HG02610 (cell line): ENCODE measurements around the gene ORC5.
"Not testable (repeated sequence)": the region's sequence is repeated elsewhere in the genome, so short reads cannot be mapped to it uniquely, and the experiment has no call there.

ENCODE experiments used
- ATAC-seq: cut with Tn5 transposase; IDR thresholded peaks from one replicate; pipeline ENCODE4 v1.9.1; 2021; ENCODE audit warnings: mild to moderate bottlenecking, moderate library complexity; ENCODE audit not compliant: unreplicated experiment

Gene ORC5

DNA sequence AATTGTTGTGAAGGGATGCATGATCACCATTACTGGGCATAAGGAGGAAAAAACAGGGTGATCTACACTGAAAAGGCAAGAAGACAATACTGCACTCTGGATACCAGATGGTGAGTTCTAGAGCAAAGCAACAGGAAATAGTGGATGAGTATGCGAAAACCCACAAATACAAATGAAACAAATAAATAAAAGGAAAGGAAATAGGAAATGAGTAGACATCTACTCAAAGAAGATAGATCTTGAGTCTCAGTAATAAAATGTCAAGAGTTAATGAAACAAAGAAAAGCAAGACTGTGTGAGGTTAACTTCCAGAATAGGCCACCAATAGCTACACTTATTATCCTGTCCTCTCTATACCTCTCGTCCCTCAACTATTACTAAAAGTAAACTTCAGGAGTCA is 11.7 kb downstream of the ORC5 start:
- ATAC-seq, result no peak

DNA sequence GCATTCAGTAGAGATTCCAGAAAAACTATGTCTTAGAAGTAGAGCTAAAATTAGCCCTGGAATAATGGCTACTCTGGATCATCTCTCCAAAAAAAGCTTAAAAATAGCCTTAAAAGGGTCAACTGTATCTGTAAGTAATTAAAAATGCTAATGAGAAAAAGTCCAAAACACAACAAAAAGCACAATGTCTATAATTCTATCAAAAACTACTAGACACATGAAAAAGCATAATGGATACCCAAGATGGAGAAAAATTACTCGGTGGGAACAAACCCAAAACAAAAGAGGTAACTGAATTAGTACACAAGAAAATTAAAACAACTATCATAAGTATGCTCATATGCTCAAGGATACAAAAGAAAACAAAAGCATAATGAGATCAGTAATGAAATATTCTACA is 15.4 kb downstream of the ORC5 start:
- no peak for ATAC-seq

DNA sequence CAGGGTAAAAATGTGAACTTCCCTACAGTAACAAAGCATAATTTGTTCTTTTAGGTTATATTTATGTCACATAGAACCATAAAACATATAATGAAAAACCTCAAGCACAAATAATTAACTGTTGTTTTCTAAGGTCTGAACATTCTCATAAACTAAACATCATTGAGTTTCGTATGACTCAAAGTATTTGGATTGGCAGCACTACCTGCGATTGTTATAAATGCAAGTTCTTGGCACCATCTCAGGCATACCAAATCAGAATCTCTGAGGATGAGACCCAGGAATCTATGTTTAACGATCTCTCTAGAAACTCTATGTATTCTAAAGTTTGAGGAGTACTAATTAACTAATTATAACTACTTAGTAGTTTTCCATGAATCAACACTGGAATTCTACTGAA is 22.5 kb downstream of the ORC5 start:
- no peak for ATAC-seq

DNA sequence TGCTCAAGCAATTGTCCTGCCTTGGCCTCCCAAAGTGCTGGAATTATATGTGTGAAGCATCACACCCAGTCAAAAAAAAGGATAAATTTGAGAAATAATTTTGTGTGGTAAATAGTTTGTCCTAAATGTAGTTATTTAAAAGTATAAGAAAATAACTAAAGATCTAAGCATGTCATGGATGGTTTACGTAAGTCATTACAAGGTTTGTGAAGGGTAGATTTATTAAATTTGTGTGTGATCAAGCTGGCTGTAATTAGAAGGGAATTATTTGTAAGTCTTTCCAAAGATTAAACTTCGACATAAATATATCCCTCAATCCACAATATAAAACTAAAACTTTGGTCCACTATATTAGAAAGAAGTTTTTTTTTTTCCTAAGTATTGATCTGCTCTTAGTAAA is 28.6 kb downstream of the ORC5 start:
- ATAC-seq, result no peak

DNA sequence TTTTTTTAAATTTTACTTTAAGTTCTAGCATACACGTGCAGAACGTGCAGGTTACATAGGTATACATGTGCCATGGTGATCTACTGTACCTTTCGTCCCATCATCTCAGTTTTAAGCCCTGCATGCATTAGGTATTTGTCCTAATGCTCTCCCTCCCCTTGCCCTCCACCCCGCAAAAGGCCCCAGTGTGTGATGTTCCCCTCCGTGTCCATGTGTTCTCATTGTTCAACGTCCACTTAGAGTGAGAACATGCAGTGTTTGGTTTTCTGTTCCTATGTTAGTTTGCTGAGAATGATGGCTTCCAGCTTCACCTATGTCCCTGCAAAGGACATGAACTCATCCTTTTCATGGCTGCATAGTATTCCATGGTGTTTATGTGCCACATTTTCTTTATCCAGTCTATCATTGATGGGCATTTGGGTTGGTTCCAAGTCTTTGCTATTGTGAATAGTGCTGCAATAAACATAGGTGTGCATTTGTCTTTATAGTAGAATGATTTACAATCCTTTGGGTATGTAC is 30.2 kb downstream of the ORC5 start:
- not testable (repeated sequence) for ATAC-seq

DNA sequence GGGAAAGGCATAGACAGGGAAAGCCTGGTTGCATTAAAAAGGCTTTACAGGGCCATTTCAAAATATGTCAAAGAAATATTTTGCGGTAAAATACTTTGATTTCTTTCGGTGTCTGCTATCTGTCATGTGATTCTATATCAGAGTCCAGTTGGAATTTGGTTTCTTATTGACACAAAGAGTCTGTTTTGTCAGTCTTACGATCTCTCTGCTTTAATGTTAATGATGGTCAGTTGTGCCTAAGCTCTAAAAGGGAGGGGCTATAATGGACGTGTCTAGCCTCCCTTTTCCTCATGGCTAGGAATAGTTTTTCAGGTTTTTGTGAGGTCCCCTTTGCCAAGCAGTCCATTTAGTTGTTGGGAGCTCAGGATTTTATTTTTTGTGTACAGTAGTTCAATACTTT is 31.5 kb downstream of the ORC5 start:
- no peak for ATAC-seq

DNA sequence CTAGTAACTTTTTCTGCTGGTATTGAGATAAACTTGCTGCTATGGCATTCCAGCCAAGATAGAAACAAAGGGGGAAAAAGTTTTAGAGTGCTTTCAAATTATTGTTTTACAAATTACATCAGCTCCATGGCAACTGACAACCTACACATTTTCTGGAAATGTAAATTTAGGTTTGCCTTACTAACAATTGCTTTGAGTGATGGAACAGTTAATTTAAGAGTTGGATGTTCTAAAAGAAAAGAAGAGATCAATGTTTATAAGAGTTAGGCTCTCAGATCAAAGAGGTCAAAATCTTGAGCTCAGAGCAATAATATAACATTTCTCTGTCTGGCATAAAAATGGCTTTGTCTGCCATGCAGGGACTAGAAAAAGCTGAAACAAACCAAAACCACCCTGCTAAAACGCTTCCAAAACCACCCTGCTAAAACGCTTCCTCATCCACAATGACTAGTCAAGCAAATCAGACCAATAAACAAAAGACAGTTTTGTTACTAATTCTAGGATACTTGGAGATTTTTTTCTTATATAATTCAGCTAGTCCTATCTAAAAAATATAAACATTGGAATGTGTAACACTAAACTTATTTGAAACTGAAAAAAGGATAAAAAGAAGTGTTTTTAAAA is 32.3 kb downstream of the ORC5 start:
- ATAC-seq, result no peak

DNA sequence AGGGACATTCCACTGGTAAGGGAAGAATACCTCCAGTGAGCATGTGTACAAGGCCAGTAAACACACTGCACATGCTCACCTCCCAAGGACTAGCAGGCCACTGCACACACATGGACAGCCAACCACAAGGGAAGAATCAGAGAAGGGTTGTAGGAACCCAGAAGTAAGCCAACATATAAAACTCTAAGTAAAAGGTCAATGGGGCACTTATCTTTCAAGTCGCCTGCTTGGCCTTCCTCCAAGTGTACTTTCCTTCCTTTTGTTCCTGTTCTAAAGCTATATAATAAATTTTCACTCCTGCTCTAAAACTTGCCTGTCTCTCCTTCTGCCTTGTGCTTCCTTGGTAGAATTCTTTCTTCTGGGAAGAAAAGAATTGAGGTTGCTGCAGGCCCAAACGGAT is 33.0 kb downstream of the ORC5 start:
- no peak for ATAC-seq

DNA sequence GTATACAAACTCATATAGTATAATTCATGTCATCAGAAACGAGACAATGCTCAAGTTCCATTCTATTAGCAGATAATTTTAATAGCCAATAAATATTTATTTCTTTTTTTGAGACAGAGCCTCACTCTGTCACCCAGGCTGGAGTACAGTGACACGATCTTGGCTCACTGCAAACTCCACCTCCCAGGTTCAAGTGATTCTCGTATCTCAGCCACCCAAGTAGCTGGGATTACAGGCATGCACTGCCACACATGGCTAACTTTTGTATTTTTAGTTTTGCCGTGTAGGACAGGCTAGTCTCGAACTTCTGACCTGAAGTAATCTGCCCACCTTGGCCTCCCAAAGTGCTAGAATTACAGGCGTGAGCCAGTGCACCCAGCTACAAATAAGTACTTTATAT is 45.7 kb downstream of the ORC5 start:
- no peak for ATAC-seq

DNA sequence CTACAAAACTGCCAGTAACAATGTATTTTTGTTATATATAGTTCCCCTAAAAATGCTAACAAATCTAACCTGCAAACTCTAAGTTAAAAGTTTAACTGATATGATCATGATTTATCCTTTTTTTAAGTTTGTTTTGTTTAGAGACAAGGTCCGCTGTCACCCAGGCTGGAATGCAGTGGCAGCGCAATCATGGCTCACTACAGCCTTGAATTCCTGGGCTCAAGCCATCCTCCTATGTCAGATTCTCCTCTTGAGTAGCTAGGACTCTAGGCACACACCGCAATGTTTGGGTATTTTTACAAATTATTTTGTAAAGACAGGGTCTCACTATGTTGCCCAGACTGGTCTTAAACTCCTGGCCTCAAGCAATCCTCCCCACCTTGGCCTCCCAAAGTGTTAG is 46.6 kb downstream of the ORC5 start:
- no peak for ATAC-seq

DNA sequence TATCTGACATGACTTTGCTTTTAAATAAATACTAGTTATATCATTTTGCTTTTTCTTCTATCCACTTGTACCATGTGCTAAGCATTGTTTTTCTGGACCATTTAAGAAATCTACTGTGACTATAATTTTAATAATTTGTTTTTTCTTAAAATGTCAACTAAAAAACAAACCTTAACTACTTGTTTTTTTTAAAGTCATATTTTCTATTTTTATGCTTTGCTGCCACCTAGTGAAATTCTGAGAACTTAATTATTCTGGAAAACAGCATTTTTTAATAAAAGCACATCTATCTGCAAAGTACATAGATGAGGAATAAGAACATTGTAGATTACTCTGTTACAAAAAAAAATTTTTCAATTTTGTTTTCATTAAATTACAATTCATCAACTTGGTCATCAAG is 47.4 kb downstream of the ORC5 start:
- no peak for ATAC-seq

DNA sequence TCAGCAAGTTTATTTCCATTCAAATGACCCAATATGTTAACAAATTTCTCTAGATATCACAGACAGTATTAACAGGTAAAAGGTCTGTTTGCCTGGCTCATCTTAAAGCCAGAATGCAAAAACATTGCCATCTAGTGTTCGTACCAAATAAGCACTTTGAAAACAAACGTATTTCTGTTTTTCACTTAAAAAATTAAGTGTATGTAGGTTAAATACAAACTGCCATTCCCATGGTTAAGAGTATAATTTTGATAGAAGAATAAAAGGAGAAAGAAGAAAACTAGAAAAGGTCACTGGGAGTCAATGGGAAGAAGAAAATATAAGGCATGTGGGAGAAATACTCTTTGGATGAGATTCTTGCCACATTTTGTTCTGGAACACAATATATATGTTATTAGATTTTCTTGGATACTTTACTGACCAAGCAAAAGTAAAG is 51.0 kb downstream of the ORC5 start:
- ATAC-seq, result no peak

DNA sequence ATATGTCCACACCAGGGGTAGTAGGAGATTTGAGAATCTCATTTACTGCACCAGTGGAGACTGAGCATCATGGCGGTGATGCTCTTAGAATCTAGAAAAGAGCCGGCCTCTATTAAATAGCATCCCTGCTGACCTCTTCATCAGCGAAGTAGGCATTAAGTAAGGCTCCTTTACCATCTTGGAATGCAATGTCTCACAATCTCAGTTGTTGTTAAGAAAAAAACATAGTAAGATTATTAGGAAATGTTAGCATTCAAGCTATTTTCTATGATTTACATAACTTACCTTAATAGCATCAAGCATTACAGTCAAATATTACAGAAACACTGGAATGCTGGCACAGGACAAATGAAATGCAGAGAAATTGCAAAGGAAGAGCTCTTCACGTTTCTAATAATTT is 54.5 kb downstream of the ORC5 start:
- no peak for ATAC-seq

DNA sequence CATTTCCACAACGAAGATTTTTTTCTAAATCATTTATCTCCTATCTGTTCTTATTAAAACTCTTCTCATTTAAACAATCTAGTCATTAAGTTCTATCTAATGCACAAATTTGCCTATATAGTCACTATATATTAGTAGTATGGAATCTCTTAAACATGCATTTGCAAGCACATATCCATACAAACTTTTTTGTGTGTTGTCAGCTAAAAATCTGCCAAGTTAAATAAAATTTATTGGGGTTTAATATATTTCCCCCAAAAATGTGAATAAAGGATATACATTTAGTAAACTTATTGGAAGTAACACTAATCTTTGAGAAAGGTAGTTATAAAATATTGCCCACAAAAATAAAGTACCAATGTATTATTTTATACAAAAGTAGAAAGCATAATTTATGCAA is 55.3 kb downstream of the ORC5 start:
- no peak for ATAC-seq

DNA sequence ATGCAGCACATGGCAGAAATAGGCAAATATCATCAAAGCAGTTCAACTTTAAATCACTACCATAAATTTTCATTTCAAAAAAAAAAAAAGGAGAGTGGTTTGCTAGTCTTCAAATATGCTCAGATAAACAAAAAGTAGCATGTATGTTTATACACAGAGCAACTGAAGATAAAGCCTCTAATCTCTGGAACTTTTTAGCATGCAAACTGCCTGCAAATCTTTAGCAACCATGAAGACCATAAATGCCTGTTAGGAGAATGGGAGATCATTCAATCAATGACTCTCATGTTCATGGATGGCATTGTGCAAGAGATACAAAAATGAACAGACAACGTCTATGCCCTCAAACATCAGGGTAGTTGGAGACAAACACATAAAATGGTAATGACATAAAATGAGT is 57.3 kb downstream of the ORC5 start:
- no peak for ATAC-seq

DNA sequence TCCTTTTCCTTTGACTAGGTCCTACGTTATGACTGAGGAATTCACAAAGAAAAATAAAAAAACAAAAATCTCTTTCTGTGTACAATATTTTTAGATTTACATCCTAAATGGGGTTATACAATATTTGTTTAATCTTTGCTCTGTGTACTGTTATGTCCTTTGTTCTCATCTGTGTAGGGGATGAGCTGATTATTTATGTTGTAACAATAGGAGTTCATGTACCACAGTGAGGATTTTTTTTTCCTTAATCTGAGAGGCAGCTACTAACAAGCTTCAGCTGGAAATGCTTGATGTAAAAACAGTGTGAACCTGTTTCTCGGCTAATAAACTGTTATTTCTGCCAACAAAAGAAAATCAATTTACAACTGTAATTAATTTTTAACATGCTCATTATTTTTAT is 58.0 kb downstream of the ORC5 start:
- no peak for ATAC-seq

DNA sequence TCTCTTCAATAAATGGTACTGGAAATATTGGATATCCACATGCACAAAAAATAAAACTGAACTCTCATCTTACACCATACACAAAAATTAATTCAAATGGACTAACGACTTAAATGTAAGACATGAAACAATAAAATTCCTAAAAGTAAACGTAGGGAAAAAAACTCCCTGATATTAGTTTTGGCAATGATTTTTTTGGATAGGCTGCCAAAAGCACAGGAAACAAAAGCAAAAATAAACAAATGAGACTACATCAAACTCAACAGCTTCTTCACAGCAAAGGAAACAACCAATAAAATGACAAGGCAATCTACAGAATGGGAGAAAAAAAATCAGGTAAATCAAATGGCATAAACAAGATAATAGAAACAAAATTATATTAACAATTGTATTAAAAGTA is 65.7 kb downstream of the ORC5 start:
- ATAC-seq, result no peak

DNA sequence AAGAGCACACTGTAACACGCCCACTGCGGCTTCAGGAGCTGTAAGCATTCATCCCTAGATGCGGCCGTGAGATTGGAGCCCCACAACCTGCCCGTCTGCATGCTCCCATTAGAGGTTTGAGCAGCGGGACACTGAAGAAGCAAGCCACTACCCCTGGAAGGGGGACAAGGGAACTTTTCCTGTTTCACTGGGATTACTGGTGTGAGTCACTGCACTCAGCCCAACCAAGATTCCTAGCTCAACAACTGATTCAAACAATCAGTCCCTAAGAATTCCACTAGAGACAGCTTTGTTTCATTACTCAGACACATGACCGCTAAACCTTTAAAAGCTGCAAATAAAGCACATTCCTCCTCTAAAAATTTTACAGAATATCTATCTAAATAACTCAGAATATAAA is 69.8 kb downstream of the ORC5 start:
- ATAC-seq, result no peak

DNA sequence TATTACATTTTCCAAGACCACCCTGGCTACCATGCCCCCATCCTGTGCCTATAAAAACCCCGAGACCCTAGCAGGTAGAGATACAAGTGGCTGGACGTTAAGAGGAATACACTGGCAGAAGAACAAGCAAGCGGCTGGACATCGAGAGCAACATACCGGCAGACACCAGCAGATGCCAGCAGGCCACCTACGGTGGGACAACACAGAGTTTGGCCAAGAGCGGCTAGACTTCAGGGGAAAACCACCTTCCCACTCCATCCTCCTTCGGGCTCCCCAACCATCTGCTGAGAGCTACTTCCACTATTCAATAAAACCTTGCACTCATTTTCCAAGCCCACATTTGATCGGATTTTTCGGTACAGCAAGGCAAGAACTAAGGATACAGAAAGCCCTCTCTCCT is 70.3 kb downstream of the ORC5 start:
- ATAC-seq, result no peak

DNA sequence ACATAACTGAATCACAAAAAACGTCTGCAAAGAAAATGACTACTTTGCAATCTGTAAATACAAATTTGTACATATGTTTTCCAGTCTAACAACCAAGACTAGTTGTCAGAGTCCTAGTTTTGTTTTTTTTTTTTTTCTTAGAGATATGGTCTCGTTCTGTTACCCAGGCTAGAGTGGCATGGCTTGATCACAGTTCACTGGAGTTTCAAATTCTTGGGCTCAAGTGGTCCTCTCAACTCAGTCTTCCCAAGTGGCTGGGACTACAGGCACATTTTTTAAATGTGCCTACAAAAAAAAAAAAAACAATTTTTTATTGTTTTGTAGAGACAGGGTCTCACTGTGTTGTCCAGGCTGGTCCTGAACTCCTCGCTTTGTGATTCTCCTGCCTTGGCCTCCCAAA is 70.8 kb downstream of the ORC5 start:
- no peak for ATAC-seq

DNA sequence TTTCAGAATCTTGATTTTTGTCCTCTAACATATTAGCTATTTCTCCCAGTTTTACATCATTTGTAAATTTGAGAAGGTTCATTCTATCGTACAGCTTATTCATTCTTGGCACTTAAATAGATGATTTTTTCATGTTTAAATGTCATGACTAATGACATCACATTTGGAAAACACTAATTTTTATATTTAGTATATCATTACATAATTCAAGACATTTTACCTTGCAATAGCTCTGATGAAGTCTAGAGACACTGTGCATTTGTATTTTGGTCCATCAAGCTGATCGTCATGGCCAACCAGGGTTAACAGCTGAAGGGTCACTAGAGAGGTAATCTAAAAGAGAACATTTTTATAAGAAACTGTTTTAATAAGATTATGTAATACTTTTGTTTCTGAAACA is 71.3 kb downstream of the ORC5 start:
- no peak for ATAC-seq

DNA sequence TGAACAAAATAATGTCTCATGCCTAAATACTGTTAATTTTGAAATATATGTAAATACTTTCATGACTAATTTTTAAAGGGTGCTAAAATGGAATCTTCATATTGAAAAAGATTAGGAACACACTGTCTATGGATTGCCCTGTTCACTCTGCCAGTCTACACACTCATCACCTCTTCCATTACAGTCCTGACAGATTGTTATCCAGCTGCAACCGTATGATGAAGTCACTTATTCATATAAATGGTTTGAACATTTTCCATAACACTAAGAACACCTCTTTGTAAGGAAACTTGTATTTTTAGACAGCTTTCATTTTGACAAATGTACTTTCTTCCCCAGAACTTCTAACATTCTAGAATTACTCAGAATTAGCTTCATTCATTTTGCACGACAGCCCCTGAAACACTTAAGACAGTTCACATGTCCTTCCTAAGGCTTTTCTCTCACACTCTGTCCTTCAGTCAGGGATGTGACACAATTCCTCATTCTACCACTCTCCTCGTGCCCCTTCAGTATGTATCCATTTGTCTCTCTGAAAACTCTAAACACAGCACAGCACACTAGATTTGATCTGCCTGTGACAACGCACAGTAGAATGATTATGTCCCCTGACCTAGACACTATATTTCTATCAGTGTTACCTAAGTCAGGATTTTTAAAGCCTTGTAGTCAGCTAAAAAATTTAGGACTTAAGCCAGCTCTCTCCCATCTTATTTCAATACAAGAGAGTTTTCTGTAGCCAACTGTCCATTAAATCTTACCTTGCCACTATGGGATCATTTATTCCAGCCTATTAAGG is 71.9 kb downstream of the ORC5 start:
- no peak for ATAC-seq

DNA sequence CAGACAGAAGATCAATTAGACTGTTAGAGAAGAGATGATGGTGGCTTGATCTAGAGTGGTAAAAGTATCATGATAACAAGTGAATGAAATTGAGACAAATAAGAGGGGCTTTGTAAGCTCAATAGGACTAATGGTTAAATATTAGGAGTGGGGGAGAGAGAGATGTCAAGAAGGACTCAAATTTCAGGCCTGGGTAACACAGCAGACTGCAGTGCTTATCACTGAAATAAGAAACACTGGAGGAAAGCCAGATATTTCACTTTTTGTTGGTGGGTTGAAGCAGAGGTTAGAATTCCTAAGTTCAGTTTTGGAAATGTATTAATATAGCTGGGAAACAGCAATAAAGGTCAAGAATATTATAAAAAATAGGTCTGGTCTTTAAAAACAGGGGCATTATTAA is 74.6 kb downstream of the ORC5 start:
- no peak for ATAC-seq
